ENCODE data around the gene CCDC59. TPM values are rescaled to one million over a fixed set of nuclear protein-coding genes. Genes with fewer than 3 reads are reported as not detected.

CCDC59 gene
- polyA plus RNA-seq, 2 of the 4 experiments (the other 2 are of a cell fraction) = 62.0 to 70.4 TPM

GRCh38 chr12:82358200-82359114 lies at the start of gene CCDC59, which contains the start of gene METTL25 (continued):
- no peak for TF ChIP-seq HEYL (CRISPR knock-in tag; IDR thresholded peaks at IDR 0.05)
- TF ChIP-seq RFX5 (IDR thresholded peaks at IDR 0.05) = peak; percentile 59; the same call in 1 of the 2 replicates
- TF ChIP-seq KDM1A (IDR thresholded peaks at IDR 0.05; ENCODE audit: low read depth) = no peak
- TF ChIP-seq NPAS2 (CRISPR knock-in tag; IDR thresholded peaks at IDR 0.05; ENCODE audit: borderline replicate concordance) = no peak
- TF ChIP-seq RCOR1 (IDR thresholded peaks at IDR 0.05; ENCODE audit: low read depth, low read length) = no peak
- TF ChIP-seq BHLHE40 (IDR thresholded peaks at IDR 0.05; ENCODE audit: low read depth, low read length) = no peak
- TF ChIP-seq HOXB5 (CRISPR knock-in tag; IDR thresholded peaks at IDR 0.05) = no peak
- TF ChIP-seq, protein P1, sequence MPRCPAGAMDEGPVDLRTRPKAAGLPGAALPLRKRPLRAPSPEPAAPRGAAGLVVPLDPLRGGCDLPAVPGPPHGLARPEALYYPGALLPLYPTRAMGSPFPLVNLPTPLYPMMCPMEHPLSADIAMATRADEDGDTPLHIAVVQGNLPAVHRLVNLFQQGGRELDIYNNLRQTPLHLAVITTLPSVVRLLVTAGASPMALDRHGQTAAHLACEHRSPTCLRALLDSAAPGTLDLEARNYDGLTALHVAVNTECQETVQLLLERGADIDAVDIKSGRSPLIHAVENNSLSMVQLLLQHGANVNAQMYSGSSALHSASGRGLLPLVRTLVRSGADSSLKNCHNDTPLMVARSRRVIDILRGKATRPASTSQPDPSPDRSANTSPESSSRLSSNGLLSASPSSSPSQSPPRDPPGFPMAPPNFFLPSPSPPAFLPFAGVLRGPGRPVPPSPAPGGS (IDR thresholded peaks at IDR 0.05) = peak; percentile 61; the same call in 1 of the 3 replicates
- no peak for TF ChIP-seq CHD4 (IDR thresholded peaks at IDR 0.05; ENCODE audit: borderline replicate concordance)
- TF ChIP-seq JUNB (IDR thresholded peaks at IDR 0.05) = no peak
- no peak for TF ChIP-seq GATA3 (IDR thresholded peaks at IDR 0.05; ENCODE audit: borderline replicate concordance)
- peak; percentile 83 for TF ChIP-seq MAX (IDR thresholded peaks at IDR 0.05)
- TF ChIP-seq EHF (CRISPR knock-in tag; IDR thresholded peaks at IDR 0.05) = no peak; the same call in 1 of the 2 replicates
- TF ChIP-seq HMGXB4 (CRISPR knock-in tag; IDR thresholded peaks at IDR 0.05; ENCODE audit: borderline replicate concordance) = peak; percentile 93; the same call in 1 of the 2 replicates
- peak; percentile 23 for TF ChIP-seq CHD2 (IDR thresholded peaks at IDR 0.05; ENCODE audit: low read length, partially characterized antibody)
- no peak for TF ChIP-seq FOSB (CRISPR knock-in tag; IDR thresholded peaks at IDR 0.05)
- no peak for TF ChIP-seq ZSCAN20 (CRISPR knock-in tag; IDR thresholded peaks at IDR 0.05)

GRCh38 chr12:82407481-82407880 lies 49.3 kb upstream of the CCDC59 start:
- H3K9me3 ChIP-seq = no peaks in the 10 kb centered on the region
- TF ChIP-seq JUNB (IDR thresholded peaks at IDR 0.05) (no peak), RARB (CRISPR knock-in tag; IDR thresholded peaks at IDR 0.05) (no peak), FOSL2 (IDR thresholded peaks at IDR 0.05) (no peak), FOSL2 (CRISPR knock-in tag; IDR thresholded peaks at IDR 0.05) (no peak), HDAC2 (IDR thresholded peaks at IDR 0.05) (no peak), ZNF302 (CRISPR knock-in tag; IDR thresholded peaks at IDR 0.05) (no peak), HEYL (CRISPR knock-in tag; IDR thresholded peaks at IDR 0.05) (no peak), RAD21 (conservative IDR thresholded peaks at IDR 0.05 in 1 of 2, IDR thresholded peaks at IDR 0.05 in 1 of 2) (no peak), MAZ (IDR thresholded peaks at IDR 0.05; ENCODE audit: borderline replicate concordance, low read depth, low read length) (no peak), ZC3H11A (IDR thresholded peaks at IDR 0.05) (no peak), RNF2 (IDR thresholded peaks at IDR 0.05; ENCODE audit: borderline replicate concordance, low read depth) (no peak), ATOH8 (CRISPR knock-in tag; IDR thresholded peaks at IDR 0.05; ENCODE audit: low read depth) (no peak), PHF8 (IDR thresholded peaks at IDR 0.05; ENCODE audit: borderline replicate concordance, low read depth) (no peak), ZFP36 (IDR thresholded peaks at IDR 0.05; ENCODE audit: borderline replicate concordance, partially characterized antibody) (no peak), CBX2 (IDR thresholded peaks at IDR 0.05; ENCODE audit: borderline replicate concordance, low read depth) (no peak), EP300 (IDR thresholded peaks at IDR 0.05) (no peak)
- TF ChIP-seq, protein P2, sequence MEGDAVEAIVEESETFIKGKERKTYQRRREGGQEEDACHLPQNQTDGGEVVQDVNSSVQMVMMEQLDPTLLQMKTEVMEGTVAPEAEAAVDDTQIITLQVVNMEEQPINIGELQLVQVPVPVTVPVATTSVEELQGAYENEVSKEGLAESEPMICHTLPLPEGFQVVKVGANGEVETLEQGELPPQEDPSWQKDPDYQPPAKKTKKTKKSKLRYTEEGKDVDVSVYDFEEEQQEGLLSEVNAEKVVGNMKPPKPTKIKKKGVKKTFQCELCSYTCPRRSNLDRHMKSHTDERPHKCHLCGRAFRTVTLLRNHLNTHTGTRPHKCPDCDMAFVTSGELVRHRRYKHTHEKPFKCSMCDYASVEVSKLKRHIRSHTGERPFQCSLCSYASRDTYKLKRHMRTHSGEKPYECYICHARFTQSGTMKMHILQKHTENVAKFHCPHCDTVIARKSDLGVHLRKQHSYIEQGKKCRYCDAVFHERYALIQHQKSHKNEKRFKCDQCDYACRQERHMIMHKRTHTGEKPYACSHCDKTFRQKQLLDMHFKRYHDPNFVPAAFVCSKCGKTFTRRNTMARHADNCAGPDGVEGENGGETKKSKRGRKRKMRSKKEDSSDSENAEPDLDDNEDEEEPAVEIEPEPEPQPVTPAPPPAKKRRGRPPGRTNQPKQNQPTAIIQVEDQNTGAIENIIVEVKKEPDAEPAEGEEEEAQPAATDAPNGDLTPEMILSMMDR (IDR thresholded peaks at IDR 0.05) = no peak
- FAIRE-seq (no peak), ATAC-seq (no peak), DNase-seq (ENCODE audit: low read depth in 1 of 2, low spot score in 1 of 2) (no peak)
- POLR2A ChIA-PET = no interaction called here
- H3K27ac ChIP-seq = no peak overlapping the region
- CTCF ChIA-PET = no interaction called here
- 75% methylated on average over 5 of the region's 5 CpGs for WGBS (ENCODE audit: missing lambda C conversion rate)
- H3K4me2 ChIP-seq = no peak overlapping the region
- no peak overlapping the region for H3K4me3 ChIP-seq
- H3K4me1 ChIP-seq = no peaks in the 10 kb centered on the region

Data from A549 (cell line).